Stimulated activated memory B cell treated with anti-CD40 and anti-IgM and Interleukin-4, amounts not matched to agents 10 μg/mL and 1 μg/mL and 100 μg/mL, for 72 hours (primary cell): ENCODE measurements around the gene RAB2B.

Experiments used
- ATAC-seq: fragments of 150-1000 bp; cut with Tn5 transposase; 2 replicates; pipeline ENCODE4 v1.10.0; 2021
- H3K27ac Mint-ChIP-seq: one replicate; pipeline ENCODE4 v1.8.0; 2022; ENCODE audit warnings: mild to moderate bottlenecking, mixed read lengths
- H3K27me3 Mint-ChIP-seq: one replicate; pipeline ENCODE4 v1.8.0; 2022; ENCODE audit warnings: mixed read lengths
- H3K36me3 Mint-ChIP-seq: one replicate; pipeline ENCODE4 v1.8.0; 2022; ENCODE audit warnings: mixed read lengths
- H3K4me1 Mint-ChIP-seq: one replicate; pipeline ENCODE4 v1.8.0; 2022; ENCODE audit warnings: mixed read lengths
- H3K4me3 Mint-ChIP-seq: one replicate; pipeline ENCODE4 v1.8.0; 2022; ENCODE audit warnings: mild to moderate bottlenecking, moderate library complexity, mixed read lengths
- H3K9me3 Mint-ChIP-seq: one replicate; pipeline ENCODE4 v1.8.0; 2022; ENCODE audit warnings: mixed read lengths

The RAB2B gene

DNA sequence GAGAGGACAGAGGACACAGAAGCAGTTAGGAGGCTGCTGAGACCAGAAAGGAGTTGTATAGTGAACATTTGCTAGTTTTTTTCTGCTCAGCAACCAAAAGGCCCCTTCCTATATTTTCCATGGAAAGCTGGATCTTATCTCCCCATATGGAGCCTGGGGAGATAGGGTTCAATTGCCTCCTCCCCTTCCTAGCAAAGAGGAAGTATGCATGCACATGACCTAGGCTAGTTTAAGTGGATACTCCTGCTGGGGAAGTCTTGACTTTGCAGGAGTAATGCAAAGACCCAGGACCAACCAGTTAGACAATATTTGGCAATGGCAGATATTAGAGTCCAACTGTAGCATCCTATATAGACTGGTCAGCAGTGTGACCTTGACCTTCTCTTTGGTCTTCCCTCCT lies 35.9 kb downstream of the RAB2B start:
- H3K4me1 Mint-ChIP-seq = peaks cover 54% of the 10 kb centered on the region
- H3K36me3 Mint-ChIP-seq = peaks cover 11% of the 10 kb centered on the region
- H3K9me3 Mint-ChIP-seq = no peaks in the 10 kb centered on the region
- no peaks in the 10 kb centered on the region for H3K27me3 Mint-ChIP-seq
- no peak overlapping the region for H3K27ac Mint-ChIP-seq
- H3K4me3 Mint-ChIP-seq = no peak overlapping the region
- no peak for ATAC-seq

DNA sequence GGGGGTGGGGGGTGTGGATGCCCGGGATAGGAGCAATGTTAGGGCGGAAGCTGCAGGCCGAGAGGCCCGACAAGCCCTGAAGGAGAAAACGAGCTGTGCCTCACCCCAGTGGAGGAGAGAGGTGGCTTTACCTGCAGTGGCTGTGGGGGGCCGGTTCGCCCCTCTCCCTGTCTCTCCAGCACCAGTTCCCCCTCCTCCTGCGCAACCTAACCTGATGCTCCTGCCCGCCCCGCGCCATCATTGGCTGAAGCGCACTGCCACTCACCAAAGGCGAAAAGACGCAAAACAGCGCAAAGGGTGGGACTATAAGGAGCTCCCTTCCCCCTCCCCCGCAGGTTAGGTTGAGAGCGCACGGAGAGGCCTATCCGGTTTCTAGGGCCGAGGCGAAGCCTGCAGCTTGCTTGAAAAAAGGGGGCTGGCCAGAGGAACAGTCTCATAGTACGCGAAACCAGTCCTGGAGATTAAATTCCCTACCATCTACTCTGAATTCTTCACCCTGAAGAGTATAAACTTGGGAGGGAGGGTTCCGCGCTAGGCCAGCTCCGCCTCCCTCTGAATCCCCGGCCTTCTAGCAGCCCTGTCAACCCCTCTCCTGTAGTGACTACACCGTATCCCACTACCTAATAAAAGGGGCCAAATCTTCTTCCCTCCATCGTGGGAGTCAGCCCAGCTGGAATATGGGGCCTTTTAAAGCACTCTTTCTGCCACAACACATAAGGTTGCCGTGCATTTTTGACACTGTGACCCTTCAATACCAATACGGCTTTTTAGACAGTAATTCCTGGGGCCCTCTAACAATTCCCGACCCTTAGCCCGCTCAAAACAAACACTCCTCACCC lies 39.5 kb downstream of the RAB2B start:
- Mint-ChIP-seq H3K4me1 (peaks cover 69% of the 10 kb centered on the region), H3K27ac (peak overlapping the region; percentile 78), H3K36me3 (peaks cover 23% of the 10 kb centered on the region), H3K4me3 (peak overlapping the region; percentile 89), H3K27me3 (no peaks in the 10 kb centered on the region), H3K9me3 (no peaks in the 10 kb centered on the region)
- ATAC-seq = peak; percentile 100

GRCh38 chr14:21436567-21437062 lies 40.1 kb downstream of the RAB2B start:
- peaks cover 24% of the 10 kb centered on the region for H3K36me3 Mint-ChIP-seq
- ATAC-seq = no peak
- peaks cover 65% of the 10 kb centered on the region for H3K4me1 Mint-ChIP-seq
- no peaks in the 10 kb centered on the region for H3K9me3 Mint-ChIP-seq
- H3K27ac Mint-ChIP-seq = peak overlapping the region; percentile 78
- no peaks in the 10 kb centered on the region for H3K27me3 Mint-ChIP-seq
- H3K4me3 Mint-ChIP-seq = peak overlapping the region; percentile 89

DNA sequence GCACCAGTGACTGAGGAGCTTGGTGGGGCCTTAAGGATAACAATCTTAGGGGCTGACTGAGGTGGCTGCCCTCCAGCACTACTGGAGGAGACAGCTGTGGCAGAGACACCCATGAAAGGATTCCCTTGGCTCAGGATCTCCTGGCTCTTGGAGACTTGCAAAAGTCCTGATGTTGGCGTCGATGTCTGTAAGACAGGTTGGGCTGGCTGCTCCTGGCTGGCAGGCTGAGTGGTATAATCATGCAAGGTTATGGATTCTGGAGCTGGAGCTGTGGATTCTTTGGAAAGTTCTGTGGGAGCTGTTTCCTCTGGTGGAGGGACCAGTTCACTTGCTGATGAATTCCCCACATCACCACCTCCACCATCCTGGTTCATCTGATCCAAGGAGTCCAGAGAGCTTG lies 45.6 kb downstream of the RAB2B start:
- Mint-ChIP-seq H3K36me3 (peaks cover 63% of the 10 kb centered on the region), H3K4me3 (no peak overlapping the region), H3K27me3 (no peaks in the 10 kb centered on the region), H3K27ac (no peak overlapping the region), H3K4me1 (peaks cover 32% of the 10 kb centered on the region), H3K9me3 (no peaks in the 10 kb centered on the region)
- no peak for ATAC-seq

GRCh38 chr14:21428930-21429329 lies 47.8 kb downstream of the RAB2B start:
- H3K9me3 Mint-ChIP-seq = no peaks in the 10 kb centered on the region
- H3K27me3 Mint-ChIP-seq = no peaks in the 10 kb centered on the region
- peaks cover 14% of the 10 kb centered on the region for H3K4me1 Mint-ChIP-seq
- H3K4me3 Mint-ChIP-seq = no peak overlapping the region
- peaks cover 75% of the 10 kb centered on the region for H3K36me3 Mint-ChIP-seq
- no peak overlapping the region for H3K27ac Mint-ChIP-seq
- ATAC-seq = no peak

- no peak for ATAC-seq
- Mint-ChIP-seq H3K4me1 (no peaks in the 10 kb centered on the region), H3K9me3 (no peaks in the 10 kb centered on the region), H3K27ac (no peak overlapping the region), H3K36me3 (peaks cover 73% of the 10 kb centered on the region), H3K4me3 (no peak overlapping the region), H3K27me3 (no peaks in the 10 kb centered on the region)
These were observed 50.1 kb downstream of the RAB2B start for GRCh38 chr14:21426692-21427091.

DNA sequence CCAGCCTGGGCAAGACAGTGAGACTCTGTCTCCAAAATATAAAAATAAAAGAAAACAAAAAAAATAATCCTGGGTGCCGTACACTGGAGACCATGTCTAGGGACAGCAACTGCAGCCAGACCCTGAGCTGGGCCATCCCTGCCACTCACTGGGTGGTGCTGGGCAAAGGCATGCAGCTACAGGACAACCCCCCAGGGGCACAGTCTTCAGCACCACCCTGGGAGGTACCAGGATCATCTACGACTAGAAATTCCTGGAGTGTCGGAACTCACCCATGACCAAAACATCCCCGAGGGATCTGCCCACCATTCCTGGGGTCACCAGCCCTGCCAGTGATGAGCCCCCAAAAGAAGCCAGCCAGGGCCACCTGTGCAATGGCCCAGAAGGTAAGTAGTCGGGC lies 57.2 kb downstream of the RAB2B start:
- H3K27me3 Mint-ChIP-seq = no peaks in the 10 kb centered on the region
- no peaks in the 10 kb centered on the region for H3K9me3 Mint-ChIP-seq
- no peak overlapping the region for H3K27ac Mint-ChIP-seq
- ATAC-seq = no peak
- H3K4me3 Mint-ChIP-seq = no peak overlapping the region
- no peaks in the 10 kb centered on the region for H3K4me1 Mint-ChIP-seq
- H3K36me3 Mint-ChIP-seq = peaks cover 48% of the 10 kb centered on the region

GRCh38 chr14:21415329-21415728 lies 61.4 kb downstream of the RAB2B start:
- H3K27ac Mint-ChIP-seq = no peak overlapping the region
- H3K4me1 Mint-ChIP-seq = no peaks in the 10 kb centered on the region
- no peaks in the 10 kb centered on the region for H3K9me3 Mint-ChIP-seq
- peaks cover 43% of the 10 kb centered on the region for H3K36me3 Mint-ChIP-seq
- ATAC-seq = no peak
- no peak overlapping the region for H3K4me3 Mint-ChIP-seq
- no peaks in the 10 kb centered on the region for H3K27me3 Mint-ChIP-seq

DNA sequence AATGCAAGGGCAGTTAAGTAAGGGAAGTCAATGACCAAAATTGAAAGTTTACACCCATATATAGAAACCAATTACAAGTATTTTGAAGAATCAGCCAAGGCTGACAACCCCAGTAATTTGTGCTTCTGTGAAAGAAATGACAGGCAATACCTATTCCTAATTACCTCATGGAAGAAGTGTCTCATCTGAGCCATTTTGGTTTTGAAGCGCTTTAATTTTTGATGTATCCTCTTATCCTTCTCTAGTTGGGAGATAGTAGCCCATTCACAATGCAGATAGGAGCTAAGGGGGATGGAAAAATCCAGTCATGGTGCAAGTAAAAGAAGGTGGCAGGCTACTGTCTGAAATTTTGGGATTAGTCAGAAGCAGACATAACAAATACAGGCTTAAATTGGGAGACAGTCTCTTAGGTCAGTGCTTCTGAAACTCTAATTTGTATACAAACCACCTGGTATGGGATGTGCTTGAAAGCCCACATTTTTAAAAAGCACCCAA lies 62.6 kb downstream of the RAB2B start:
- no peaks in the 10 kb centered on the region for H3K9me3 Mint-ChIP-seq
- ATAC-seq = no peak
- no peak overlapping the region for H3K4me3 Mint-ChIP-seq
- no peaks in the 10 kb centered on the region for H3K27me3 Mint-ChIP-seq
- H3K4me1 Mint-ChIP-seq = no peaks in the 10 kb centered on the region
- peaks cover 47% of the 10 kb centered on the region for H3K36me3 Mint-ChIP-seq
- peak overlapping the region; percentile 1 for H3K27ac Mint-ChIP-seq
